H9 (cell line): ENCODE measurements around the gene PLK2. TPM values are rescaled to one million over a fixed set of nuclear protein-coding genes. Genes with fewer than 3 reads are reported as not detected.

ENCODE experiments used
- DNase-seq: peaks from one replicate; pipeline ENCODE4 v3.0.0-alpha.2; 2017
- H2AFZ ChIP-seq: one replicate; pipeline ENCODE4 v1.6.1; 2013; ENCODE audit warnings: mild to moderate bottlenecking, low read length, control low read depth, moderate library complexity
- H2AK5ac ChIP-seq: 2 replicates; pipeline ENCODE4 v1.6.1; 2013; ENCODE audit warnings: low read length, control low read depth, mixed read lengths; ENCODE audit not compliant: insufficient read length
- H2BK120ac ChIP-seq: one replicate; pipeline ENCODE4 v1.6.1; 2013; ENCODE audit warnings: low read depth, mild to moderate bottlenecking, low read length, control low read depth, inconsistent platforms; ENCODE audit not compliant: poor library complexity, severe bottlenecking
- H2BK12ac ChIP-seq: 2 replicates; pipeline ENCODE4 v1.6.1; 2013; ENCODE audit warnings: low read length, control low read depth, mixed read lengths, low read depth; ENCODE audit not compliant: insufficient read length
- H2BK15ac ChIP-seq: 2 replicates; pipeline ENCODE4 v1.6.1; 2013; ENCODE audit warnings: low read depth, low read length, control low read depth
- H2BK20ac ChIP-seq: one replicate; pipeline ENCODE4 v1.6.1; 2013; ENCODE audit warnings: low read depth, mild to moderate bottlenecking, low read length, control low read depth, inconsistent platforms; ENCODE audit not compliant: poor library complexity, severe bottlenecking
- H2BK5ac ChIP-seq: 2 replicates; pipeline ENCODE4 v1.6.1; 2013; ENCODE audit warnings: low read length, control low read depth, mixed read lengths; ENCODE audit not compliant: insufficient read length
- H3K14ac ChIP-seq: 2 replicates; pipeline ENCODE4 v1.6.1; 2013; ENCODE audit warnings: low read length, control low read depth; ENCODE audit not compliant: insufficient read depth
- H3K18ac ChIP-seq: 2 replicates; pipeline ENCODE4 v1.6.1; 2013; ENCODE audit warnings: low read depth, mild to moderate bottlenecking, mixed read lengths, low read length, control low read depth; ENCODE audit not compliant: insufficient read length
- H3K23ac ChIP-seq: 2 replicates; pipeline ENCODE4 v1.6.1; 2013; ENCODE audit warnings: low read length, control low read depth, mixed read lengths, low read depth; ENCODE audit not compliant: insufficient read length
- H3K23me2 ChIP-seq: 2 replicates; pipeline ENCODE4 v1.6.1; 2013; ENCODE audit warnings: low read depth, mild to moderate bottlenecking, mixed read lengths, low read length, control low read depth; ENCODE audit not compliant: insufficient read length, poor library complexity, severe bottlenecking
- H3K27ac ChIP-seq: 2 replicates; pipeline ENCODE4 v1.5.1; 2013; ENCODE audit warnings: low read length, control low read depth, mixed read lengths, low read depth; ENCODE audit not compliant: insufficient read length
- H3K27me3 ChIP-seq: 2 replicates; pipeline ENCODE4 v1.6.1; 2013; ENCODE audit warnings: low read length, control low read depth, inconsistent platforms; ENCODE audit not compliant: insufficient read depth
- H3K4ac ChIP-seq: 2 replicates; pipeline ENCODE4 v1.6.1; 2013; ENCODE audit warnings: low read depth, mild to moderate bottlenecking, control low read depth, inconsistent platforms, low read length, moderate library complexity
- H3K4me1 ChIP-seq: 2 replicates; pipeline ENCODE4 v1.6.1; 2013; ENCODE audit warnings: low read length, control low read depth, inconsistent platforms; ENCODE audit not compliant: insufficient read depth
- H3K4me2 ChIP-seq: 2 replicates; pipeline ENCODE4 v1.6.1; 2013; ENCODE audit warnings: low read length, control low read depth, mixed read lengths; ENCODE audit not compliant: insufficient read length, insufficient read depth
- H3K56ac ChIP-seq: 2 replicates; pipeline ENCODE4 v1.6.1; 2013; ENCODE audit warnings: low read depth, mild to moderate bottlenecking, mixed read lengths, low read length, control low read depth; ENCODE audit not compliant: insufficient read length
- H3K79me1 ChIP-seq: 2 replicates; pipeline ENCODE4 v1.6.1; 2013; ENCODE audit warnings: low read depth, mild to moderate bottlenecking, moderate library complexity, low read length, control low read depth, inconsistent platforms; ENCODE audit not compliant: insufficient read depth, poor library complexity, severe bottlenecking
- H3K79me2 ChIP-seq: 2 replicates; pipeline ENCODE4 v1.6.1; 2013; ENCODE audit warnings: low read length, control low read depth, inconsistent platforms; ENCODE audit not compliant: insufficient read depth
- H3K9ac ChIP-seq: 2 replicates; pipeline ENCODE4 v1.6.1; 2013; ENCODE audit warnings: low read length, control low read depth, mixed read lengths; ENCODE audit not compliant: insufficient read length; ENCODE audit errors: extremely low read depth
- H3K9me3 ChIP-seq: one replicate; pipeline ENCODE4 v1.6.1; 2013; ENCODE audit warnings: low read depth, low read length, inconsistent platforms; ENCODE audit not compliant: control insufficient read depth
- H3T11ph ChIP-seq: one replicate; pipeline ENCODE4 v1.6.1; 2013; ENCODE audit warnings: mild to moderate bottlenecking, low read length, control low read depth, inconsistent platforms
- H4K20me1 ChIP-seq: one replicate; pipeline ENCODE4 v1.6.1; 2013; ENCODE audit not compliant: control insufficient read depth, insufficient read length, insufficient read depth
- H4K5ac ChIP-seq: 2 replicates; pipeline ENCODE4 v1.6.1; 2013; ENCODE audit warnings: low read depth, mild to moderate bottlenecking, mixed read lengths, low read length, control low read depth; ENCODE audit not compliant: insufficient read length
- H4K8ac ChIP-seq: replicated peaks from 2 replicates; pipeline ENCODE4 v1.6.1; 2013; ENCODE audit warnings: low read length, control low read depth, mixed read lengths, low read depth; ENCODE audit not compliant: insufficient read length
- H4K91ac ChIP-seq: 2 replicates; pipeline ENCODE4 v1.6.1; 2013; ENCODE audit warnings: low read depth, mild to moderate bottlenecking, moderate library complexity, mixed read lengths, low read length, control low read depth; ENCODE audit not compliant: insufficient read length
- H3K27ac Mint-ChIP-seq, 3 experiments: 2 replicates in 2 of 3; 3 replicates in 1 of 3; pipeline ENCODE4 v1.8.0; 2020 to 2021; ENCODE audit warnings: mixed read lengths in 3 of 3, mild to moderate bottlenecking in 1 of 3, moderate library complexity in 1 of 3
- H3K27me3 Mint-ChIP-seq: 2 replicates; pipeline ENCODE4 v1.8.0; 2021; ENCODE audit warnings: low read depth, mild to moderate bottlenecking, moderate library complexity, mixed read lengths
- H3K36me3 Mint-ChIP-seq, 3 experiments: 2 replicates in 2 of 3; 3 replicates in 1 of 3; pipeline ENCODE4 v1.8.0; 2020 to 2021; ENCODE audit warnings: low read depth in 3 of 3, mixed read lengths in 3 of 3; ENCODE audit not compliant: insufficient read depth in 1 of 3
- H3K4me1 Mint-ChIP-seq, 2 experiments: 2 replicates each; pipeline ENCODE4 v1.8.0; 2020; ENCODE audit warnings: mixed read lengths in 2 of 2
- H3K4me3 Mint-ChIP-seq, 2 experiments: 2 replicates in 1 of 2; 3 replicates in 1 of 2; pipeline ENCODE4 v1.8.0; 2020 to 2021; ENCODE audit warnings: mild to moderate bottlenecking in 2 of 2, mixed read lengths in 2 of 2, moderate library complexity in 1 of 2
- H3K9me3 Mint-ChIP-seq, 2 experiments: 2 replicates in 1 of 2; 3 replicates in 1 of 2; pipeline ENCODE4 v1.8.0; 2020; ENCODE audit warnings: mild to moderate bottlenecking in 2 of 2, mixed read lengths in 2 of 2, moderate library complexity in 1 of 2
- WGBS: extraction: QIAGEN DNeasy Blood & Tissue Kit; methylation state at CpG from one replicate; pipeline ENCODE4 v1.1.7; 2013; ENCODE audit warnings: missing lambda C conversion rate, low lambda C conversion rate, mixed read lengths; ENCODE audit not compliant: insufficient read length; ENCODE audit errors: extremely low coverage; 5-methylcytosine and 5-hydroxymethylcytosine counted together
- total RNA-seq: library from RNA; stranded (reverse); gene quantifications from 2 replicates; pipeline ENCODE4 v1.2.1, GENCODE V29; 2021
- TF ChIP-seq, protein P1 (sequence below): fragments of 200-600 bp; sonication (generic); conservative IDR thresholded peaks from 3 replicates; pipeline ENCODE4 v1.8.0; 2021; ENCODE audit warnings: antibody characterized with exemption, mild to moderate bottlenecking

The PLK2 gene
- total RNA-seq, 1 experiment from 2014 or later, result 26.2 TPM

DNA sequence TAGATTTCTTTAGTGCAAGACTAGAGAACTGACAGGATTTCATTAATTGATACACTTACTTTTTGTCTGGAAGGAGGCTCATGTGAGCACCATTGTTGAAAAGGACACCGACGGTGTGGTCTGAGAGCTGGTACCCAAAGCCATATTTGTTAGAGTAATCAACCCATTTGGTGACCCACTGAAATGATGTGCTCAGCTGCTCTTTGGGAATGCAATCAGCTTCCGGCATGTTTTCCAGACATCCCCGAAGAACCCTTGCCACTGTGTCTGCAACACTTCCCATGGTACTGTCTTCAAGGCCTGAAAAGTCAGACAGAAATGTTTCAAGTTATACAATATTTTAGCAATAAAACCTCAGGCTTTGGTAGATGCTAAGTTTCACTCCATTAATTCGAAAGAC lies 4.4 kb downstream of the PLK2 start:
- Histone ChIP-seq H3K79me1 (no peaks in the 10 kb centered on the region), H3K14ac (no peak overlapping the region), H3T11ph (no peak overlapping the region), H3K27ac (no peak overlapping the region), H3K4me1 (no peaks in the 10 kb centered on the region), H2BK20ac (no peak overlapping the region), H4K91ac (no peak overlapping the region), H2BK15ac (no peak overlapping the region), H3K9me3 (no peaks in the 10 kb centered on the region), H3K56ac (no peak overlapping the region), H2BK5ac (no peak overlapping the region), H3K27me3 (no peaks in the 10 kb centered on the region), H4K5ac (no peak overlapping the region), H3K23me2 (peaks cover 5% of the 10 kb centered on the region), H4K20me1 (no peaks in the 10 kb centered on the region), H3K4ac (no peak overlapping the region), H2AK5ac (no peak overlapping the region), H2AFZ (no peak overlapping the region), H3K9ac (no peak overlapping the region), H4K8ac (no peak overlapping the region), H3K79me2 (peaks cover 2% of the 10 kb centered on the region; the same call in 1 of the 2 replicates), H2BK12ac (no peak overlapping the region), H2BK120ac (no peak overlapping the region), H3K18ac (no peak overlapping the region), H3K4me2 (no peak overlapping the region), H3K23ac (no peak overlapping the region)
- no peaks in the 10 kb centered on the region; the same call in 1 of the 2 replicates for H3K27me3 Mint-ChIP-seq
- peaks cover 3 to 51% (median 37%) of the 10 kb centered on the region in 3 experiments for H3K36me3 Mint-ChIP-seq
- WGBS, result no CpG with 5 or more reads among the region's 5 CpGs
- TF ChIP-seq, protein P1, sequence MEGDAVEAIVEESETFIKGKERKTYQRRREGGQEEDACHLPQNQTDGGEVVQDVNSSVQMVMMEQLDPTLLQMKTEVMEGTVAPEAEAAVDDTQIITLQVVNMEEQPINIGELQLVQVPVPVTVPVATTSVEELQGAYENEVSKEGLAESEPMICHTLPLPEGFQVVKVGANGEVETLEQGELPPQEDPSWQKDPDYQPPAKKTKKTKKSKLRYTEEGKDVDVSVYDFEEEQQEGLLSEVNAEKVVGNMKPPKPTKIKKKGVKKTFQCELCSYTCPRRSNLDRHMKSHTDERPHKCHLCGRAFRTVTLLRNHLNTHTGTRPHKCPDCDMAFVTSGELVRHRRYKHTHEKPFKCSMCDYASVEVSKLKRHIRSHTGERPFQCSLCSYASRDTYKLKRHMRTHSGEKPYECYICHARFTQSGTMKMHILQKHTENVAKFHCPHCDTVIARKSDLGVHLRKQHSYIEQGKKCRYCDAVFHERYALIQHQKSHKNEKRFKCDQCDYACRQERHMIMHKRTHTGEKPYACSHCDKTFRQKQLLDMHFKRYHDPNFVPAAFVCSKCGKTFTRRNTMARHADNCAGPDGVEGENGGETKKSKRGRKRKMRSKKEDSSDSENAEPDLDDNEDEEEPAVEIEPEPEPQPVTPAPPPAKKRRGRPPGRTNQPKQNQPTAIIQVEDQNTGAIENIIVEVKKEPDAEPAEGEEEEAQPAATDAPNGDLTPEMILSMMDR, result no peak
- DNase-seq, result no peak
- H3K4me3 Mint-ChIP-seq, result no peak overlapping the region
- no peak overlapping the region; a peak in 1 of 7 replicates for H3K27ac Mint-ChIP-seq
- peaks cover 16 to 17% of the 10 kb centered on the region in 2 experiments for H3K4me1 Mint-ChIP-seq
- H3K9me3 Mint-ChIP-seq, result no peaks in the 10 kb centered on the region
